ENCODE data around the gene STAC3.
"Not testable (repeated sequence)": the region's sequence is repeated elsewhere in the genome, so short reads cannot be mapped to it uniquely, and the experiment has no call there.

Gene STAC3

GRCh38 chr12:57250956-57251355 lies at the start of gene STAC3:
Gene STAC3, minus strand, starts transcription at chr12:57251187. Its CDS starts 1,551 bp downstream, at chr12:57249636.
- DNase-seq (ENCODE audit: low read depth): no peak

GRCh38 chr12:57299514-57300016 lies 48.6 kb upstream of the STAC3 start:
- DNase-seq (ENCODE audit: low read depth): no peak

DNA sequence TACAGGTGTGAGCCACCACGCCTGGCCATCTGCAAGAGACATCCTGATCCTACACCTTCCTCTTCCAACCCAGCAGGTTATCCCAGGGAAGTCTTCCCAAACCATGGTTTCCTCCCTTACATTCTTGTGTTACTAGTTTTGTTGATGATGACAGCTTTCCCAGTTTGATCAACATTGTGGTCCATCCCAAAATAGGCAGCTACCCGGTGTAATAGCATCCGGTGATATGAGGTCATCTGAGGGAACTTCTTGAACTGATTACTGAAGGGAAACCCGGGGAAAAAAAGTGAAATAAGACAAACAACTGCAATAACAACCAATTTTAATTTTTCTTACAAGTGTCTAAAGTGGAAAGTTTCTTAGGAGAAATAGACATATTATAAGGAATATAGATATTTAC lies 45.3 kb upstream of the STAC3 start:
- DNase-seq (ENCODE audit: low read depth): no peak

DNA sequence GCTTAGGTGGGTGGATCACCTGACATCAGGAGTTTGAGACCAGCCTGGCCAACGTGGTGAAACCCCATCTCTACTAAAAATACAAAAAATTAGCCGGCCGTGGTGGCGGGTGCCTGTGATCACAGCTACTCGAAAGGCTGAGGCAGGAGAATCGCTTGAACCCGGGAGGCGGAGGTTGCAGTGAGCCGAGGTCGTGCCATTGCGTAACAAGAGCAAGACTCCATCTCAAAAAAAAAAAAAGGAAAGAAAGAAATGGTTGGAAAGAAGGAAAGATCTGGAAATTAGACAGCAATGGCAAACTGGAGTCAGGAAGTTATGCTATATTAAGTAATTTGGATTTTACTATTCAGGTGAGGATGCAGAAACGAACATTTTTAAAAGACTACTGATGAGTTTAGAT lies 31.1 kb upstream of the STAC3 start:
- not testable (repeated sequence) for DNase-seq (ENCODE audit: low read depth)

GRCh38 chr12:57280211-57281062 lies 29.4 kb upstream of the STAC3 start:
- peak; percentile 68 for DNase-seq (ENCODE audit: low read depth)

- no peak for DNase-seq (ENCODE audit: low read depth)
Observed at GRCh38 chr12:57278465-57279381, 27.7 kb upstream of the STAC3 start.

DNA sequence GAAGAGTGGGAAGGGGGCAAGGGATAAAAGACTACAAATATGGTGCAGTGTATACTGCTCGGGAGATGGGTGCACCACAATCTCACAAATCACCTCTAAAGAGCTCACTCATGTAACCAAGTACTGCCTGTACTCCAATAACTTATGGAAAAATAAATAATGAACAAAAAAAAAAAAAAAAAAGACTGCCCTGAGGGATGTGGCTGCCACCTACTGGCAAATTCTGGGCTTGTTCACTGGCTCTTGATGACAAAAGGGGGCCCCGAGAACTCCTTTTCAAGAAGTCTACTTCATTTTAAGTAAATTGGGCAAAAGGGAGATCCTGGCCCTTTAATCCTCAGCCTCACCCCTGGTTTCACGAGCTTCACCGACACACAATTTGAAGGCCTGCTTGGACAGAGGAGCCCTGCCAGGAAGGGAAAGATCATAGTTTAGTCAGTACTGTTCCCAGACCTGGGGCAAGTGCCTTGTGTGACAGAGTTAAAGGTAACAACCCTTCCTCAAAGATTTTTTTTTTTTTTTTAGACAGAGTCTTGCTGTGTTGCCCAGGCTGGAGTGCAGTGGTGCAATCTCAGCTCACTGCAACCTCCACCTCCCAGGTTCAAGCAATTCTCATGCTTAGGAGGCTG lies 26.1 kb upstream of the STAC3 start:
- no peak for DNase-seq (ENCODE audit: low read depth)

- not testable (repeated sequence) for DNase-seq (ENCODE audit: low read depth)
Observed at GRCh38 chr12:57276233-57276632, 25.2 kb upstream of the STAC3 start.

DNA sequence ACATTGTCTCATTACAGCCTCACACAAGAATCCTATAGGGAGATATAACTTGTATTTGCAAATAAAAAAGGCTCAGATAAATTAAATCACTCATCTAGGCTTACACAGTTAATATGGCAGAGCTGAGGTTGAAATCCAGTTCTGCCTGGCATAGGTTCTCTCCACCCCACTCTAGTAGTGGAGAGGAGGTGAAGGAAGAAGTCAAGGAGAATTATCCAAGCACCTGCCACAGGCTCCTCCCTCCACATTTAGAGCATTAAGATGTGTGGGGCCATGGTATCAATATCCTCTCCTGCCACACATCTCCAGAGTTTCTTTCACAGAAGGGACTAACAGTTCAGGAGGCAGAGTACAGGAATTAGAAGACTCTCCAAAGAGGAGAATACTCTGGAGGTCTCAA lies 22.5 kb upstream of the STAC3 start:
- no peak for DNase-seq (ENCODE audit: low read depth)

DNA sequence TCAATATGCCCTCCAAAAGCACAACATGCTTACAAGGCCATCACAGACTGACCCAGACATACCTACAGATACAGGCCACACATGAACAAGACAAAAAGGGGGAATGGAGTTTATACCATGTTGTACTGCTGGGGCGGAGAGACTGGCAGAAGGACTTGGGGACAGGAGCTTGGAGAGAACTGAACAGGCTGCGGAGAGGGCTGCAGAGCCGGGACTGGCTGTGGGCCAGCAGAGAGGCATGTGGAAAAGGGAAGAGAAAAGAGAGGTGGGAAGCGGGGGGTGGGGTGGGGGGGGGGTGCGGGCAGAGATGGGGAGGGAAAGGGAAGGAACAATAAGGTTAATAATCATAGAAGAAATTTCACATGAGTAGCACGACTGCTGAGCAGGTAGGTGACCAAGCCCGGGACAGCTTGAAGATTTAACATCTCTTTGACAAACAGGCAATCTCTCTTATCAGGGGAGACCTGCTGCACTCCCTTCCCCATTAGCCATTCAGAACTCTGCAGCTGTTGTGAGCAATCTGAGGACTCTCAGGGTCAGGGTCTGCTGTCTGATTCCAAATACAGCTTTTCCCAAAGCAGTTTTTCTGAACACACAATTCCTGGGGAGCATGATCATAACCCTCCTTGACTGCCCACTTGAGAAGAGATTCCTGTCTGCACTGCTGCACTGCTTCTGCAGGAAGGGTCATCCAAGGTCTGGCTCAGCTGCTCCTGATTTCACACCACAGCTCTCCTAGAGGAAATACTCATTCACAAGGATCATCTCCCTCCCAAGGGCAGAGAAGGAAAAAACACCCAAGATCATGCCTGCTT lies 21.6 kb upstream of the STAC3 start:
- DNase-seq (ENCODE audit: low read depth): peak; percentile 18

- DNase-seq (ENCODE audit: low read depth): no peak
Observed at GRCh38 chr12:57270966-57271470, 20.0 kb upstream of the STAC3 start.

DNA sequence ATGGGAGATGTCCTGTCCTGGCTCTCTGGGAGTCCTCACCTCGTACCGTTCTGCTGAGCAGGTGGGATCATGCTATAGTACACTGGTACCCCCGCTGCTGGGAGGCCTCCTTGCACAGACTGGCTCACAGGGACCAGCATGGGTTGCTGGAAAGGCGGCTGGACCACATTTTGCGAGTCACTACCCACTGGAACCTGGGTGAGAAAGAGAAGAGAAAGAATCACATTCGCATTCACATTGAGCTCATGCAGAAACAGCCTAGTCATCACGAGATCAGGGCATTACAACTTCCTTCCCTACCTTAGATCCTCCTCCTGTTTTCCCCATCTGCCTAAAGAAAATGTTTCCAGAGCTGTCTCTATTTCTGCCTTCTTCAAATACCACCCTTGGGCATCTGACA lies 17.3 kb upstream of the STAC3 start:
- DNase-seq (ENCODE audit: low read depth): no peak

- DNase-seq (ENCODE audit: low read depth): no peak
Observed at GRCh38 chr12:57266681-57267080, 15.7 kb upstream of the STAC3 start.

DNA sequence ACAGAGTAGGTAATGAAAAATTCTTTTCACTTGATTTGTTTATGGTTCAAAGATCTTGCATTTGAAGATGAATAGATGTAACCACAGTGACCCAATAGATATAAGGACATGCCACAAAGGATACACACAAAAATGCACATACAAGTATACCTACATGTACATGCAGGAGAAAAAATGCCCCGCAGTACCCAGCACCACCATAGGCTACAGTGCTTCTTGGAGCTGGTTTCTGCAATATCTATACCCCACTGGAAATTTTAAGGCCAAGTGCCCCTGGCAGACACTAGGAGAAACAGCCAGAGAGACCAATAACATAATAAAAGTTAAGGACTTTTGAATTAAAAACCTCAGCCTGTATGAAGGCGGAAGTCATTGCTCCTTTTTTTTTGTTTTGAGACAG lies 12.1 kb upstream of the STAC3 start:
- DNase-seq (ENCODE audit: low read depth): no peak

GRCh38 chr12:57262126-57262822 lies 11.3 kb upstream of the STAC3 start:
- no peak for DNase-seq (ENCODE audit: low read depth)

GRCh38 chr12:57261428-57261865 lies 10.5 kb upstream of the STAC3 start:
- no peak for DNase-seq (ENCODE audit: low read depth)

- no peak for DNase-seq (ENCODE audit: low read depth)
Observed at GRCh38 chr12:57260366-57260765, 9.4 kb upstream of the STAC3 start.

GRCh38 chr12:57258977-57259970 lies 8.3 kb upstream of the STAC3 start:
- no peak for DNase-seq (ENCODE audit: low read depth)

DNA sequence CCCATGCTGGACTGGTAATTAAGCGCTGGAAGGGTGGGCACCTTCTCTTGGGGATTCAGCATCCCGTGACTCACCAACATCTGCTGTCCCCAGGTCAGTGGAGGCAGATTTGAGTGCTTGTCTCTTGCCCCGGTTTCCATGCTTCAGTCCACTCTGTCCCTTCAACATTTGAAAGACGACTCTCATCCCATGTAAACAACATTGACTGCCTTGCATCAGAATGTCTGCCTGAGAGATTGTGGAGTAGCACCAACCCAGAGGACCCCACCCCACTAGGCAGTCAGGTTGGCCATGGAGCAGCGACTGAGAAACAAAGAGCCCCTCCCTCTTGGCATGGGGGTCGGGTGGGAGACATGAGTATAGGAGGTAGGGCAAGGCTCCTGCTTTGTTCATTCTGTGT lies 4.9 kb upstream of the STAC3 start:
- DNase-seq (ENCODE audit: low read depth): no peak
